Mesenteric fat pad (tissue), 1 donor: ENCODE data around the gene ERI3. TPM values are rescaled to one million over a fixed set of nuclear protein-coding genes. Genes with fewer than 3 reads are reported as not detected.

Experiments used
- DNase-seq: peaks from one replicate; pipeline ENCODE4 v3.0.0-alpha.2; 2020; ENCODE audit warnings: low spot score
- total RNA-seq: library from RNA; stranded (reverse); fragmentation: NEBNext Ultra II Directional; extraction: Animal tissue kit (Norgen Biotek cat#: 25700); gene quantifications from one replicate; pipeline ENCODE4 v1.2.1, GENCODE V29; 2021
- donor health status: DM: yes; HTN: yes; CAD: no.

Gene ERI3
- total RNA-seq, 1 donor from 2014 or later: 43.6 TPM

- no peak for DNase-seq
Observed at GRCh38 chr1:44289530-44289929, 65.5 kb downstream of the ERI3 start.

GRCh38 chr1:44288883-44289282 is 66.2 kb downstream of the ERI3 start:
- no peak for DNase-seq

- DNase-seq: no peak
Observed at GRCh38 chr1:44284184-44284583, 70.9 kb downstream of the ERI3 start.

- no peak for DNase-seq
Observed at GRCh38 chr1:44283524-44284173, 71.4 kb downstream of the ERI3 start.

GRCh38 chr1:44282704-44283426 is 72.2 kb downstream of the ERI3 start:
- DNase-seq: no peak

GRCh38 chr1:44281962-44282703 is 72.9 kb downstream of the ERI3 start:
- DNase-seq: no peak

- no peak for DNase-seq
Observed at GRCh38 chr1:44276901-44277300, 78.2 kb downstream of the ERI3 start.

GRCh38 chr1:44275991-44276405 is 79.1 kb downstream of the ERI3 start:
- no peak for DNase-seq

- DNase-seq: no peak
Observed at GRCh38 chr1:44275296-44275962, 79.6 kb downstream of the ERI3 start.

- DNase-seq: peak; percentile 8
Observed at GRCh38 chr1:44273560-44274350, 81.3 kb downstream of the ERI3 start.

GRCh38 chr1:44272992-44273391 is 82.1 kb downstream of the ERI3 start:
- no peak for DNase-seq

- peak; percentile 20 for DNase-seq
Observed at GRCh38 chr1:44271646-44272045, 83.4 kb downstream of the ERI3 start.

GRCh38 chr1:44270686-44271628 is 84.1 kb downstream of the ERI3 start:
- DNase-seq: peak; percentile 64

- peak; percentile 1 for DNase-seq
Observed at GRCh38 chr1:44268054-44268453, 87.0 kb downstream of the ERI3 start.

- peak; percentile 65 for DNase-seq
Observed at GRCh38 chr1:44267438-44267837, 87.6 kb downstream of the ERI3 start.

GRCh38 chr1:44266400-44267344 is 88.4 kb downstream of the ERI3 start:
- DNase-seq: peak; percentile 22

GRCh38 chr1:44265656-44266358 is 89.2 kb downstream of the ERI3 start:
- DNase-seq: no peak

GRCh38 chr1:44264451-44264771 is 90.6 kb downstream of the ERI3 start:
- DNase-seq: peak; percentile 57
